ENCODE results near the gene SYTL1. TPM values are rescaled to one million over a fixed set of nuclear protein-coding genes. Genes with fewer than 3 reads are reported as not detected.

Gene SYTL1, protein sequence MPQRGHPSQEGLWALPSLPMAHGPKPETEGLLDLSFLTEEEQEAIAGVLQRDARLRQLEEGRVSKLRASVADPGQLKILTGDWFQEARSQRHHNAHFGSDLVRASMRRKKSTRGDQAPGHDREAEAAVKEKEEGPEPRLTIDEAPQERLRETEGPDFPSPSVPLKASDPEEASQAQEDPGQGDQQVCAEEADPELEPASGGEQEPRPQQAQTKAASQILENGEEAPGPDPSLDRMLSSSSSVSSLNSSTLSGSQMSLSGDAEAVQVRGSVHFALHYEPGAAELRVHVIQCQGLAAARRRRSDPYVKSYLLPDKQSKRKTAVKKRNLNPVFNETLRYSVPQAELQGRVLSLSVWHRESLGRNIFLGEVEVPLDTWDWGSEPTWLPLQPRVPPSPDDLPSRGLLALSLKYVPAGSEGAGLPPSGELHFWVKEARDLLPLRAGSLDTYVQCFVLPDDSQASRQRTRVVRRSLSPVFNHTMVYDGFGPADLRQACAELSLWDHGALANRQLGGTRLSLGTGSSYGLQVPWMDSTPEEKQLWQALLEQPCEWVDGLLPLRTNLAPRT
- total RNA-seq: 1 to 10 TPM in 1 of 2 donors, under 1 TPM in 1; 0.59 to 3.6 TPM
- polyA plus RNA-seq (ENCODE audit: insufficient read length in 2 of 2): 1 to 10 TPM in 1 of 2 donors, under 1 TPM in 1; 0.67 to 1.3 TPM
- long read RNA-seq, donor 1: 0 reads
- long read RNA-seq, donor 2: 0 reads
- long read RNA-seq, donor 3: 0 reads
- long read RNA-seq, donor 4, partial matches to known transcripts: 0 of 2 reads
- long read RNA-seq, donor 4, other reads (novel, unspliced or antisense): 0 of 2 reads

GRCh38 chr1:27341525-27342252, at the start of gene SYTL1:
Gene SYTL1 (plus strand): TSS chr1:27342022. CDS start chr1:27345335, 3,313 bp downstream.
- Histone ChIP-seq H3K27ac (ENCODE audit: low read depth, low read length) (no peak within 1 kb of the TSS), H3K4me3 (ENCODE audit: low read depth, low read length) (no peak within 1 kb of the TSS)

GRCh38 chr1:27292106-27292505, 49.7 kb upstream of the SYTL1 start:
- peaks cover 4% of the 10 kb centered on the region for H3K4me1 ChIP-seq (ENCODE audit: control insufficient read depth, insufficient read depth, low read length)
- H3K4me3 ChIP-seq (ENCODE audit: low read depth, low read length): no peak overlapping the region
- H3K36me3 ChIP-seq (ENCODE audit: control insufficient read depth, insufficient read depth, low read length): peaks cover 47% of the 10 kb centered on the region
- H3K27ac ChIP-seq (ENCODE audit: low read depth, low read length): no peak overlapping the region
- 100% methylated on average over 5 of the region's 5 CpGs for WGBS (ENCODE audit: insufficient coverage)
- H3K27me3 ChIP-seq (ENCODE audit: control insufficient read depth, insufficient read depth, low read length): no peaks in the 10 kb centered on the region
- no peaks in the 10 kb centered on the region for H3K9me3 ChIP-seq (ENCODE audit: control insufficient read depth, insufficient read depth, low read length)
- DNase-seq (ENCODE audit: low read depth in 4 of 6, low spot score in 6 of 6): no peak

More at GRCh38 chr1:27341525-27342252, at the start of gene SYTL1:
- H3K4me1 ChIP-seq (ENCODE audit: control insufficient read depth, insufficient read depth, low read length): no peaks in the 10 kb centered on the region
- no peaks in the 10 kb centered on the region for H3K27me3 ChIP-seq (ENCODE audit: control insufficient read depth, insufficient read depth, low read length)
- DNase-seq (ENCODE audit: low read depth in 4 of 6, low spot score in 6 of 6): no peak
- peaks cover 37% of the 10 kb centered on the region for H3K36me3 ChIP-seq (ENCODE audit: control insufficient read depth, insufficient read depth, low read length)
- WGBS (ENCODE audit: insufficient coverage): 24% methylated on average over 17 of the region's 22 CpGs
- no peaks in the 10 kb centered on the region for H3K9me3 ChIP-seq (ENCODE audit: control insufficient read depth, insufficient read depth, low read length)

- DNase-seq (ENCODE audit: low read depth in 4 of 6, low spot score in 6 of 6): no peak
- Histone ChIP-seq H3K4me3 (ENCODE audit: low read depth, low read length) (no peak overlapping the region), H3K27ac (ENCODE audit: low read depth, low read length) (no peak overlapping the region), H3K27me3 (ENCODE audit: control insufficient read depth, insufficient read depth, low read length) (no peaks in the 10 kb centered on the region), H3K9me3 (ENCODE audit: control insufficient read depth, insufficient read depth, low read length) (no peaks in the 10 kb centered on the region), H3K36me3 (ENCODE audit: control insufficient read depth, insufficient read depth, low read length) (peaks cover 55% of the 10 kb centered on the region), H3K4me1 (ENCODE audit: control insufficient read depth, insufficient read depth, low read length) (peaks cover 20% of the 10 kb centered on the region)
- WGBS (ENCODE audit: insufficient coverage): 98% methylated on average over 7 of the region's 8 CpGs
Measured at GRCh38 chr1:27293915-27294314, 47.9 kb upstream of the SYTL1 start.

- H3K36me3 ChIP-seq (ENCODE audit: control insufficient read depth, insufficient read depth, low read length): peaks cover 66% of the 10 kb centered on the region
- 14% methylated on average over 7 of the region's 10 CpGs for WGBS (ENCODE audit: insufficient coverage)
- no peaks in the 10 kb centered on the region for H3K27me3 ChIP-seq (ENCODE audit: control insufficient read depth, insufficient read depth, low read length)
- no peaks in the 10 kb centered on the region for H3K9me3 ChIP-seq (ENCODE audit: control insufficient read depth, insufficient read depth, low read length)
- no peak overlapping the region for H3K4me3 ChIP-seq (ENCODE audit: low read depth, low read length)
- DNase-seq (ENCODE audit: low read depth in 4 of 6, low spot score in 6 of 6): peak in 3 of 6 donors; percentile 5 to 89 (median 86)
- H3K4me1 ChIP-seq (ENCODE audit: control insufficient read depth, insufficient read depth, low read length): peaks cover 49% of the 10 kb centered on the region
- H3K27ac ChIP-seq (ENCODE audit: low read depth, low read length): no peak overlapping the region
Measured at GRCh38 chr1:27296773-27297291, 45.0 kb upstream of the SYTL1 start.

GRCh38 chr1:27297903-27298302, 43.9 kb upstream of the SYTL1 start:
- Histone ChIP-seq H3K36me3 (ENCODE audit: control insufficient read depth, insufficient read depth, low read length) (peaks cover 64% of the 10 kb centered on the region), H3K4me1 (ENCODE audit: control insufficient read depth, insufficient read depth, low read length) (peaks cover 51% of the 10 kb centered on the region), H3K27ac (ENCODE audit: low read depth, low read length) (no peak overlapping the region), H3K9me3 (ENCODE audit: control insufficient read depth, insufficient read depth, low read length) (no peaks in the 10 kb centered on the region), H3K27me3 (ENCODE audit: control insufficient read depth, insufficient read depth, low read length) (no peaks in the 10 kb centered on the region), H3K4me3 (ENCODE audit: low read depth, low read length) (no peak overlapping the region)
- DNase-seq (ENCODE audit: low read depth in 4 of 6, low spot score in 6 of 6): peak in 1 of 6 donors; percentile 25
- 80% methylated on average over 3 of the region's 3 CpGs for WGBS (ENCODE audit: insufficient coverage)

- Histone ChIP-seq H3K4me1 (ENCODE audit: control insufficient read depth, insufficient read depth, low read length) (peaks cover 51% of the 10 kb centered on the region), H3K9me3 (ENCODE audit: control insufficient read depth, insufficient read depth, low read length) (no peaks in the 10 kb centered on the region), H3K27ac (ENCODE audit: low read depth, low read length) (peak overlapping the region; percentile 91), H3K4me3 (ENCODE audit: low read depth, low read length) (no peak overlapping the region), H3K27me3 (ENCODE audit: control insufficient read depth, insufficient read depth, low read length) (no peaks in the 10 kb centered on the region), H3K36me3 (ENCODE audit: control insufficient read depth, insufficient read depth, low read length) (peaks cover 71% of the 10 kb centered on the region)
- DNase-seq (ENCODE audit: low read depth in 4 of 6, low spot score in 6 of 6): peak in 2 of 6 donors; percentile 49 to 90
- 60% methylated on average over 8 of the region's 8 CpGs for WGBS (ENCODE audit: insufficient coverage)
Measured at GRCh38 chr1:27298632-27299384, 43.0 kb upstream of the SYTL1 start.

DNA sequence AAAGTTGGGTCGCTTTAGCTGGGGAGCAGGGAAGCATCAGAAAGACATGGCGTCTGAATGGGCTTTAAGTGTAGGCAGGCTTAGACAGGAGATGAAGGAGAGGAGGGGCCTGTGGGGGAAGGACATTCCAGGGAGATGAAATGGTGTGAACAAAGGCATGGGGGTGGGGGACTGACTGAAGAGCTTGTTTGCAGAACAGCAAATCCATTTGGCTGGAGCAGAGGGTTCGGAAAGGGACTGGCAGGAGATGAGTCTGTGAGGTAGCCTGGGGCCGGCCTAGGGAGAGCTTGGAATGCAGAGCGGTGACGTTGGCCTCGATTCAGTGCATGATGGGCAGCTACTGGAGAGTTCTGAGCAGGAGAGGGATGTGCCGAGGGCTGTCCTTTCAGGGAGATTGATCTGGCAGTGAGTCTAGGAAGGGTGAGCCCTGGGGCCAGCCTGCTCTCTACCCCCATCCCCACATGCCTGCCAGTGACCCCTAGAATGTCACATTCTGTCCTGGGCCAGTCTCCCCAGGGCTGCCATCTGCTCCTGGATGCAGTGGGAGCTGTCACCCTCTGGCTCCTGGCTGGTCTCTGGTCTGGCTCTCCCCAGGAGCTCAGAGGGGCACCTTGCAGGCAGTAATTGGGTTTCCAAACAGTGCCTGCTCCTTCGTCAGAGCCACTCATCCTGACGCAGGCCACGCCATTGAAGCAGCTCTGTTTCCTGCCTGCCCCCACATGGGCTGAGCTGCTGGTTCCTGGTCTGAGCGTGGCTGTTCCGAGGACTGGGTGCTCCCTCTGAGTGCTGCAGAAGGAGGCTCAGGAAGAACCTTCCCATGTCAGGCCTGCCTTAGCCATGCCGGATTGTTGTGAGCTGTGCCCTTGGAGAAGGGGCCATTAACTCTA, 42.2 kb upstream of the SYTL1 start:
- H3K4me3 ChIP-seq (ENCODE audit: low read depth, low read length): no peak overlapping the region
- H3K27ac ChIP-seq (ENCODE audit: low read depth, low read length): peak overlapping the region; percentile 91
- peak in 3 of 6 donors; percentile 22 to 89 (median 73) for DNase-seq (ENCODE audit: low read depth in 4 of 6, low spot score in 6 of 6)
- H3K27me3 ChIP-seq (ENCODE audit: control insufficient read depth, insufficient read depth, low read length): no peaks in the 10 kb centered on the region
- no peaks in the 10 kb centered on the region for H3K9me3 ChIP-seq (ENCODE audit: control insufficient read depth, insufficient read depth, low read length)
- 53% methylated on average over 13 of the region's 14 CpGs for WGBS (ENCODE audit: insufficient coverage)
- H3K4me1 ChIP-seq (ENCODE audit: control insufficient read depth, insufficient read depth, low read length): peaks cover 51% of the 10 kb centered on the region
- peaks cover 73% of the 10 kb centered on the region for H3K36me3 ChIP-seq (ENCODE audit: control insufficient read depth, insufficient read depth, low read length)

DNA sequence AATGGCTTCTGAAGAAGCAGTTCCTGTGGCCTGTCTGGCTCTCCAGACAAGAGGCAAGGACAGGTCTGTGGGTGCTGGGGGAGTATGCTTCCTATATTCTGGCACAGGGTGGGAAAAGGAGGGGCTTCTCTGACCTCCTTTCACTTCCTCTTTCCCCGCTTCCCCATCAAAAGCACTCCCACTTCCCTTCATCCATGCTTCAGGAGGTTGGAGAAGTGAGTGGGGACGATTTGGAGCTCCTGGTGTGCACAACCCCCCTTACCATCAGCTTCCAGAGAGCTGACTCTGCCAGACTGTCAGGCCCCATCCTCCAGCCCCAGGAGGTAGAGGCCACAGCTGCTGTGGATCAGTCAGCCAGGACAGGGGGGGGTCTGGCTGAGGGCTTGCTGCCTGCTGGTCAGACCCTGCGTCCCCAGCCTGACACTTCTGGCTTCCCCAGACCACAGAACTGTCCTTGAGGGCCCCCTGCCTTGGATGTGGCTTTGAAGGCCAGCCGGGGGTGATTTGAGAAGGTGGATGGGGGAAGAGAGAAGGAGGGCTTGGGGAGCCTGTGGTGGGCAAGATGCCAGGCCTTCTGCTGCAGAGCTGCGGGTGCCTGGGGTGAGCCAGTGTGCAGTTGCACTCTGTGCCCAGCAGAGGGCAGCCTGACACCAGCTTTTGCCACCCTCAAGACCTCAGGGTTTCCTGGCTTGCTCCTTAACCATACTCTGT, 41.3 kb upstream of the SYTL1 start:
- no peaks in the 10 kb centered on the region for H3K9me3 ChIP-seq (ENCODE audit: control insufficient read depth, insufficient read depth, low read length)
- DNase-seq (ENCODE audit: low read depth in 4 of 6, low spot score in 6 of 6): peak; percentile 86 to 98 (median 91)
- H3K4me1 ChIP-seq (ENCODE audit: control insufficient read depth, insufficient read depth, low read length): peaks cover 51% of the 10 kb centered on the region
- no peak overlapping the region for H3K4me3 ChIP-seq (ENCODE audit: low read depth, low read length)
- no peaks in the 10 kb centered on the region for H3K27me3 ChIP-seq (ENCODE audit: control insufficient read depth, insufficient read depth, low read length)
- 0% methylated on average over 2 of the region's 5 CpGs for WGBS (ENCODE audit: insufficient coverage)
- H3K36me3 ChIP-seq (ENCODE audit: control insufficient read depth, insufficient read depth, low read length): peaks cover 79% of the 10 kb centered on the region
- H3K27ac ChIP-seq (ENCODE audit: low read depth, low read length): peak overlapping the region; percentile 91

Data from spinal cord (tissue), 10 donors.